ENCODE results near the gene IGFN1.

Gene IGFN1

GRCh38 chr1:201274616-201275252 lies 84.1 kb downstream of the IGFN1 start:
- Histone ChIP-seq H3K27ac (peak overlapping the region in 18 of 21 experiments; percentile 6 to 88 (median 74)), H3K4me3 (no peak overlapping the region)

- Histone ChIP-seq H3K27ac (peak overlapping the region in 18 of 21 experiments; percentile 52 to 89 (median 78)), H3K4me3 (no peak overlapping the region)
Measured at GRCh38 chr1:201275253-201275666, 84.6 kb downstream of the IGFN1 start.

GRCh38 chr1:201276891-201277290 lies 86.3 kb downstream of the IGFN1 start:
- H3K4me3 ChIP-seq: no peak overlapping the region
- peak overlapping the region in 19 of 21 experiments; percentile 25 to 89 (median 68) for H3K27ac ChIP-seq

- Histone ChIP-seq H3K27ac (peak overlapping the region in 18 of 21 experiments; percentile 0 to 89 (median 68)), H3K4me3 (no peak overlapping the region)
Measured at GRCh38 chr1:201277441-201277840, 86.8 kb downstream of the IGFN1 start.

Measured in skin epidermis (tissue), 12 donors.